ENCODE measurements around the gene LTB. TPM values are rescaled to one million over a fixed set of nuclear protein-coding genes. Genes with fewer than 3 reads are reported as not detected.

LTB gene
- total and polyA plus RNA-seq, 9 of the 15 experiments (the other 6 are each of a cell fraction or from before 2014, with no cell fraction given) = 0.07 to 0.51 TPM; not detected in 7

GRCh38 chr6:31546958-31547726 lies 35.1 kb downstream of the LTB start, which contains the start of gene NFKBIL1 (continued):
- no peak for TF ChIP-seq CHD4 (IDR thresholded peaks at IDR 0.05; ENCODE audit: insufficient read depth, insufficient replicate concordance, low read depth, low read length, poor library complexity, severe bottlenecking)
- TF ChIP-seq ZNF57 (CRISPR knock-in tag; IDR thresholded peaks at IDR 0.05) = 0 out of 2 replicates have a peak, but pooled peaks have one; percentile 38
- no peak for TF ChIP-seq RFX1 (IDR thresholded peaks at IDR 0.05)
- 0 out of 2 replicates have a peak, but pooled peaks have one; percentile 39 for TF ChIP-seq MTA1 (IDR thresholded peaks at IDR 0.05; ENCODE audit: borderline replicate concordance)
- peak; percentile 99 for TF ChIP-seq SP1 (CRISPR knock-in tag; IDR thresholded peaks at IDR 0.05)
- TF ChIP-seq, protein P1, sequence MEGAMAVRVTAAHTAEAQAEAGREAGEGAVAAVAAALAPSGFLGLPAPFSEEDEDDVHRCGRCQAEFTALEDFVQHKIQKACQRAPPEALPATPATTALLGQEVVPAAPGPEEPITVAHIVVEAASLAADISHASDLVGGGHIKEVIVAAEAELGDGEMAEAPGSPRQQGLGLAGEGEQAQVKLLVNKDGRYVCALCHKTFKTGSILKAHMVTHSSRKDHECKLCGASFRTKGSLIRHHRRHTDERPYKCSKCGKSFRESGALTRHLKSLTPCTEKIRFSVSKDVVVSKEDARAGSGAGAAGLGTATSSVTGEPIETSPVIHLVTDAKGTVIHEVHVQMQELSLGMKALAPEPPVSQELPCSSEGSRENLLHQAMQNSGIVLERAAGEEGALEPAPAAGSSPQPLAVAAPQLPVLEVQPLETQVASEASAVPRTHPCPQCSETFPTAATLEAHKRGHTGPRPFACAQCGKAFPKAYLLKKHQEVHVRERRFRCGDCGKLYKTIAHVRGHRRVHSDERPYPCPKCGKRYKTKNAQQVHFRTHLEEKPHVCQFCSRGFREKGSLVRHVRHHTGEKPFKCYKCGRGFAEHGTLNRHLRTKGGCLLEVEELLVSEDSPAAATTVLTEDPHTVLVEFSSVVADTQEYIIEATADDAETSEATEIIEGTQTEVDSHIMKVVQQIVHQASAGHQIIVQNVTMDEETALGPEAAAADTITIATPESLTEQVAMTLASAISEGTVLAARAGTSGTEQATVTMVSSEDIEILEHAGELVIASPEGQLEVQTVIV (CRISPR knock-in tag; IDR thresholded peaks at IDR 0.05; ENCODE audit: borderline replicate concordance) = no peak
- no peak for TF ChIP-seq IFI16 (CRISPR knock-in tag; IDR thresholded peaks at IDR 0.05)
- no peak for TF ChIP-seq PPARD (CRISPR knock-in tag; IDR thresholded peaks at IDR 0.05)
- TF ChIP-seq ZNF165 (CRISPR knock-in tag; IDR thresholded peaks at IDR 0.05; ENCODE audit: borderline replicate concordance) = no peak
- no peak for TF ChIP-seq WHSC1 (IDR thresholded peaks at IDR 0.05; ENCODE audit: low read length)
- TF ChIP-seq NCOA1 (IDR thresholded peaks at IDR 0.05; ENCODE audit: low read depth) = peak; percentile 99
- no peak for TF ChIP-seq ZNF408 (CRISPR knock-in tag; IDR thresholded peaks at IDR 0.05; ENCODE audit: low read depth)
- TF ChIP-seq SRSF7 (optimal IDR thresholded peaks at IDR 0.05; ENCODE audit: low read depth, low read length) = no peak
- no peak for TF ChIP-seq CBX1 (IDR thresholded peaks at IDR 0.05; ENCODE audit: low read depth)
- no peak for TF ChIP-seq PTTG1 (tag; IDR thresholded peaks at IDR 0.05; ENCODE audit: low read depth)
- no peak for TF ChIP-seq ZNF324 (CRISPR knock-in tag; IDR thresholded peaks at IDR 0.05)
- no peak for TF ChIP-seq PCBP1 (IDR thresholded peaks at IDR 0.05; ENCODE audit: low read depth, low read length, poor library complexity, severe bottlenecking)
- peak; percentile 69; the same call in 1 of the 2 replicates for TF ChIP-seq ZKSCAN1 (IDR thresholded peaks at IDR 0.05; ENCODE audit: low read depth, low read length)
- TF ChIP-seq FOXP4 (CRISPR knock-in tag; IDR thresholded peaks at IDR 0.05; ENCODE audit: borderline replicate concordance) = no peak
- peak; percentile 69; the same call in 1 of the 2 replicates for TF ChIP-seq ESRRA (IDR thresholded peaks at IDR 0.05; ENCODE audit: borderline replicate concordance, low read depth)
- peak; percentile 74 for TF ChIP-seq NFIC (IDR thresholded peaks at IDR 0.05)
- no peak for TF ChIP-seq POLR2AphosphoS2 (IDR thresholded peaks at IDR 0.05; ENCODE audit: low read length)
- no peak for TF ChIP-seq RBM25 (IDR thresholded peaks at IDR 0.05; ENCODE audit: low read depth, low read length, severe bottlenecking)
- peak; percentile 93 for TF ChIP-seq KLF1 (tag; IDR thresholded peaks at IDR 0.05)
- TF ChIP-seq CREM (IDR thresholded peaks at IDR 0.05; ENCODE audit: low read depth) = peak; percentile 98
- TF ChIP-seq EP300 (IDR thresholded peaks at IDR 0.05; ENCODE audit: low read length) = peak; percentile 37; the same call in 1 of the 2 replicates
- no peak for TF ChIP-seq BRF1 (IDR thresholded peaks at IDR 0.05; ENCODE audit: borderline replicate concordance, extremely low read depth, insufficient read length)

Measured in K562 (cell line).